Smooth muscle cell (in vitro differentiated cells): ENCODE measurements around the gene CSNK1E. TPM values are rescaled to one million over a fixed set of nuclear protein-coding genes. Genes with fewer than 3 reads are reported as not detected.

Source experiments
- DNase-seq: peaks from one replicate; lab custom pipeline; 2025; ENCODE audit not compliant: unreplicated experiment; lab: John Stamatoyannopoulos, UW
- H2AFZ ChIP-seq: fragments of 200-600 bp; sonication (generic); 2 replicates; pipeline ENCODE4 v1.6.0; 2016; ENCODE audit warnings: antibody characterized with exemption, low read depth, mild to moderate bottlenecking
- H3F3A ChIP-seq: fragments of 200-600 bp; sonication (generic); 2 replicates; pipeline ENCODE4 v1.6.0; 2017; ENCODE audit warnings: antibody characterized with exemption, low read depth
- H3K27ac ChIP-seq: fragments of 200-600 bp; sonication (generic); 2 replicates; pipeline ENCODE4 v1.5.1; 2016; ENCODE audit warnings: low read depth, mild to moderate bottlenecking
- H3K27me3 ChIP-seq: fragments of 200-600 bp; sonication (generic); 2 replicates; pipeline ENCODE4 v1.6.1; 2016; ENCODE audit warnings: low read depth, mild to moderate bottlenecking
- H3K36me3 ChIP-seq: fragments of 200-600 bp; sonication (generic); 2 replicates; pipeline ENCODE4 v1.5.1; 2016; ENCODE audit warnings: low read depth
- H3K4me1 ChIP-seq: fragments of 200-600 bp; sonication (generic); 2 replicates; pipeline ENCODE4 v1.5.1; 2016; ENCODE audit warnings: low read depth
- H3K4me2 ChIP-seq: fragments of 200-600 bp; sonication (generic); 2 replicates; pipeline ENCODE4 v1.6.0; 2016; ENCODE audit warnings: mild to moderate bottlenecking
- H3K4me3 ChIP-seq: fragments of 200-600 bp; sonication (generic); 2 replicates; pipeline ENCODE4 v1.5.1; 2016; ENCODE audit warnings: mild to moderate bottlenecking
- H3K79me2 ChIP-seq: fragments of 200-600 bp; sonication (generic); 2 replicates; pipeline ENCODE4 v1.6.0; 2016; ENCODE audit warnings: low read depth, mild to moderate bottlenecking
- H3K9ac ChIP-seq: fragments of 200-600 bp; sonication (generic); 2 replicates; pipeline ENCODE4 v1.6.0; 2016; ENCODE audit warnings: low read depth
- H3K9me3 ChIP-seq: fragments of 200-600 bp; sonication (generic); replicated peaks from 2 replicates; pipeline ENCODE4 v1.5.1; 2016; ENCODE audit warnings: low read depth
- H4K20me1 ChIP-seq: fragments of 200-600 bp; sonication (generic); 2 replicates; pipeline ENCODE4 v1.6.0; 2016; ENCODE audit warnings: low read depth
- CTCF ChIP-seq: fragments of 200-600 bp; sonication (generic); IDR thresholded peaks from 2 replicates; pipeline ENCODE4 v1.5.1; 2017; ENCODE audit warnings: borderline replicate concordance, mild to moderate bottlenecking, antibody characterized with exemption; ENCODE audit not compliant: insufficient read depth, poor library complexity, severe bottlenecking
- WGBS: methylation state at CpG from one replicate; pipeline ENCODE4 v1.1.7; 2016; ENCODE audit warnings: low lambda C conversion rate; 5-methylcytosine and 5-hydroxymethylcytosine counted together
- polyA plus RNA-seq: library from polyadenylated mRNA; unstranded; fragments of >200 nt; fragmentation: Nextera tagmentation; extraction: Ambion mirVana; gene quantifications from 2 replicates; pipeline ENCODE4 v1.2.1, GENCODE V29; 2016
- total RNA-seq: library from RNA; depleted of rRNA; stranded (reverse); fragments of >200 nt; gene quantifications from 2 replicates; pipeline ENCODE4 v1.2.3, GENCODE V29; 2014

Gene CSNK1E
- total and polyA plus RNA-seq, 2 experiments from 2014 or later = 94.7 to 154 TPM

- peaks cover 100% of the 10 kb centered on the region for H4K20me1 ChIP-seq
- H3K36me3 ChIP-seq = no peaks in the 10 kb centered on the region
- H3K4me1 ChIP-seq = peaks cover 21% of the 10 kb centered on the region
- H3K79me2 ChIP-seq = peaks cover 100% of the 10 kb centered on the region
- H3K27ac ChIP-seq = peak overlapping the region; percentile 23
- no peak overlapping the region for H3K4me3 ChIP-seq
- 90% methylated on average over 18 of the region's 18 CpGs for WGBS
- no peak overlapping the region for H3K9ac ChIP-seq
- peaks cover 26% of the 10 kb centered on the region for H3F3A ChIP-seq
- no peaks in the 10 kb centered on the region for H3K9me3 ChIP-seq
- no peak overlapping the region for H2AFZ ChIP-seq
- TF ChIP-seq CTCF = no peak
- no peak overlapping the region for H3K4me2 ChIP-seq
- H3K27me3 ChIP-seq = no peaks in the 10 kb centered on the region
- no peak for DNase-seq
Observed at GRCh38 chr22:38310518-38311322, 6.5 kb downstream of the CSNK1E start.

DNA sequence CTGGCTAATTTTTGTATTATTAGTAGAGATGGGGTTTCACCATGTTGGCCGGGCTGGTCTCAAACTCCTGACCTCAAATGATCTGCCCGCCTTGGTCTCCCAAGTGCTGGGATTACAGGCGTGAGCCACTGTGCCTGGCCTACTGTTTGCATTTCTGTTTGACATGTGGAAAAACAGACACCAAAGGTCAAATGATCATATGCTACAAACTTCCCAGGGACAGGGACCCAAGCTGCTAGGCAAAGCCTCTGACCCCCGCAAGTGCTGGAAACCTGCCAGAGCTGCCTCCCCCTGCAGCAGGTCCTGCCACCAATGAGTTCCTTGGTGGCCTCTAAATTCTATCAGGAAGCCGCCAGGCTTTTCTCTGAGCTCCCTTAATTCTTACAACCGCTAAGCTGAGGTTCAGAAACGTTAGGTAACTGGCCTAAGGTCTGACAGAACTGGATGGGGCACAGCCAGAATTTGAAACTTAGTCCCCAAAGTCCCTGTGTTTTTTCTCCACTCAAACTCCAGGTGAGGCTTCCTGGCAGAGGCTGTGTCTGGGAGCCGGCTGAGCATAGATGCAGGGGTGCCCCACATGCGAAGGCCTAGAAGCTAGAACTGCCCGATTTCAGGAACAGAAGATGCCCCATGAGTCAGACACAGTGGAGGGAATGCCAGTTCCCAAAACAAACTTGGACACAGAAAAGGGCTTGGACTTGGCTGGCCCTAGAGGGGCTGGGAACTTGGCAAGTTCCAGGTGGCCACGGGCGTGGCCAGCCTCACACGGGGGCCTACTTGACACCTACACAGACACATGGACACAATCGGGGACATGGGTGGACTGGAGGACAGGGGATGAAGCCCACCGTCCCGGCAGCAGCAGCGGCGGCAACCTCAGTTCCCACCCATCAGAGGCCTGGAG is 7.4 kb downstream of the CSNK1E start:
- Histone ChIP-seq H3K9ac (no peak overlapping the region), H4K20me1 (peaks cover 100% of the 10 kb centered on the region), H2AFZ (no peak overlapping the region)

DNA sequence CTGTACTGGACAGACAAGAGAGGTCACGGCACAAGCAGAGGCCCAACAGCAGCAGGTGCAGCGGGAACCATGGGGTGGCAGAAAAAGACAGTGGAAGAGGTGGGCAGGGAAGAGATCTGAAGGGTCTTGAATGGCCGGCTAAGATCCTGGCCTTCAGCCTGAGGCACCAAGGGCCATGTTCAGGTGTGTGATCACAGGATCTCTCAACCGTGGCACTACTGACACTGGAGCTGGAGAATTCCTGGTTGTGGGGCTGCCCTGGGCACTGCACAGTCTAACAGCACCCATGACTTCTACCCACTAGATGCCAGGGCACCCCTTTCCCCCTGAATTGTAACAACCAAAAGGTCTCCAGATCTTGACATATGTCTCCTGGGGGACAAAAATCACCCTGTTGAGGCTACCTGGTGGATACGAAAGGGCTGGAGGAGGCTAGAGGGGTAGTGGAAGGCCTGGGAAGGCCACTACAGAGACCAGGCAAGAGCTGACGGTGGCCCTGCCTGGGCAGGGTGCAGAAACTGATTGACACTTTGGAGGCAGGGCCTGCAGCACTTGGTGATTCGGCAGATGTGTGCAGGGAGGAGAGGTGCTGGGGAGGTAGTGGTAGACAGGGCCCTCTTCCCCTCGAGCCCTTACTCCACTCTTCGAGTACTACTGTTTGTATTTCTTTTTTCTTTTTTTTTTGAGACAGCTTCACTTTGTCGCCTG is 8.3 kb downstream of the CSNK1E start:
- H3F3A ChIP-seq = peaks cover 23% of the 10 kb centered on the region
- H3K4me2 ChIP-seq = no peak overlapping the region
- no peak for TF ChIP-seq CTCF
- peaks cover 100% of the 10 kb centered on the region for H4K20me1 ChIP-seq
- 95% methylated on average over 10 of the region's 10 CpGs for WGBS
- DNase-seq = no peak
- H3K4me3 ChIP-seq = no peak overlapping the region
- no peaks in the 10 kb centered on the region for H3K27me3 ChIP-seq
- H3K9me3 ChIP-seq = no peaks in the 10 kb centered on the region
- no peaks in the 10 kb centered on the region for H3K36me3 ChIP-seq
- no peak overlapping the region for H3K9ac ChIP-seq
- no peak overlapping the region for H3K27ac ChIP-seq
- H2AFZ ChIP-seq = no peak overlapping the region
- H3K4me1 ChIP-seq = peaks cover 4% of the 10 kb centered on the region
- peaks cover 100% of the 10 kb centered on the region for H3K79me2 ChIP-seq

More for the DNA sequence above, 7.4 kb downstream of the CSNK1E start:
- Histone ChIP-seq H3F3A (peaks cover 26% of the 10 kb centered on the region), H3K9me3 (no peaks in the 10 kb centered on the region), H3K27me3 (no peaks in the 10 kb centered on the region), H3K4me3 (no peak overlapping the region), H3K36me3 (no peaks in the 10 kb centered on the region), H3K27ac (no peak overlapping the region), H3K4me2 (no peak overlapping the region), H3K4me1 (peaks cover 14% of the 10 kb centered on the region), H3K79me2 (peaks cover 100% of the 10 kb centered on the region)
- TF ChIP-seq CTCF = no peak
- DNase-seq = no peak
- WGBS = 90% methylated on average over 18 of the region's 18 CpGs
